SH-SY5Y (cell line): Measurements from ENCODE around the gene FBH1.

Source experiments
- GATA2 ChIP-seq: IDR thresholded peaks from 2 replicates; pipeline ENCODE4 v1.6.1; 2011; ENCODE audit warnings: mild to moderate bottlenecking, low read depth, low read length
- GATA3 ChIP-seq: IDR thresholded peaks from 2 replicates; pipeline ENCODE4 v1.6.1; 2011; ENCODE audit warnings: low read depth, mild to moderate bottlenecking, low read length, moderate library complexity

DNA sequence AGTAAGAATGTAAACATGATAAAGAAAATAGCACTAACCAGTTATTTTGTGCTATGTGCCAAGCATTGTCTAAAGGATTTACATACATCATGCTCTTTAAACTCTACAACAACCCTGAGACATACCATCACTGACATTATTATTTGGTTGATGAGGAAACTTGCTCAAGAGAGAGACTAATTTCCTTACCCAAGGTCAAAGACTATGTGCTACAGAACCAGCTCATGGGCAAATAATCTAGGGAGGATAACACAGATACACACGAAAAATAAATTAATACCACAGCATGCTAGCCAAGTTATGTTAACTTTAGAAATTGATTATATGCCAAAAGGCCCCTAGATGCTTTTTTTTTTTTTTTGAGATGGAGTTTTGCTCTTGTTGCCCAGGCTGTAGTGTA, 3.0 kb upstream of the FBH1 start:
- no peak for TF ChIP-seq GATA3
- TF ChIP-seq GATA2, result no peak
